ENCODE results near the gene EOGT. TPM values are rescaled to one million over a fixed set of nuclear protein-coding genes. Genes with fewer than 3 reads are reported as not detected.
A peak's percentile ranks its signal among the peaks of the same experiment; 100 is the strongest.

Gene EOGT
- polyA plus RNA-seq = 10 to 100 TPM in 2 of 3 donors, 1 to 10 TPM in 1; 5.1 to 20.2 (median 16.9) TPM

GRCh38 chr3:69013253-69014021 lies at the start of gene EOGT:
Gene EOGT (minus strand): TSS chr3:69013684. CDS start chr3:69009846, 3,838 bp downstream.
- 0 to 1% (median 0%) methylated on average over 68 to 96 of the region's 96 CpGs for WGBS, 3 donors
- peak within 1 kb of the TSS; percentile 68 for H3K27ac ChIP-seq (ENCODE audit: low read depth, low read length)

GRCh38 chr3:69059688-69060087 lies 46.2 kb upstream of the EOGT start:
- H3K27ac ChIP-seq (ENCODE audit: low read depth, low read length) = no peak overlapping the region

- no peak overlapping the region for H3K27ac ChIP-seq (ENCODE audit: low read depth, low read length)
- WGBS, 3 donors = 81 to 95% (median 92%) methylated on average over 2 of the region's 2 CpGs
Observed at GRCh38 chr3:69058947-69059224, 45.4 kb upstream of the EOGT start.

GRCh38 chr3:69058180-69058946 lies 44.9 kb upstream of the EOGT start:
- WGBS, 3 donors = 52 to 94% (median 63%) methylated on average over 3 of the region's 3 CpGs
- H3K27ac ChIP-seq (ENCODE audit: low read depth, low read length) = no peak overlapping the region

- H3K27ac ChIP-seq (ENCODE audit: low read depth, low read length) = no peak overlapping the region
- 11 to 12% (median 11%) methylated on average over 9 of the region's 9 CpGs for WGBS, 3 donors
Observed at GRCh38 chr3:69052472-69052898, 39.0 kb upstream of the EOGT start.

GRCh38 chr3:69051756-69052471 lies 38.4 kb upstream of the EOGT start, which contains the start of gene TMF1:
Gene TMF1 (minus strand): TSS chr3:69052333. CDS start chr3:69052086, 247 bp downstream.
- 0 to 1% (median 0%) methylated on average over 45 of the region's 45 CpGs for WGBS, 3 donors
- H3K27ac ChIP-seq (ENCODE audit: low read depth, low read length) = peak within 1 kb of the TSS; percentile 86

GRCh38 chr3:69048990-69049389 lies 35.5 kb upstream of the EOGT start:
- 56 to 99% (median 94%) methylated on average over 2 of the region's 2 CpGs for WGBS, 3 donors

GRCh38 chr3:69044608-69045007 lies 31.1 kb upstream of the EOGT start:
- H3K27ac ChIP-seq (ENCODE audit: low read depth, low read length) = no peak overlapping the region
- 91 to 94% (median 93%) methylated on average over 2 of the region's 2 CpGs for WGBS, 3 donors

More at GRCh38 chr3:69048990-69049389, 35.5 kb upstream of the EOGT start:
- H3K27ac ChIP-seq (ENCODE audit: low read depth, low read length) = no peak overlapping the region

GRCh38 chr3:69033470-69033869 lies 20.0 kb upstream of the EOGT start:
- no peak overlapping the region for H3K27ac ChIP-seq (ENCODE audit: low read depth, low read length)
- WGBS, 3 donors = 77 to 95% (median 82%) methylated on average over 7 of the region's 7 CpGs

- H3K27ac ChIP-seq (ENCODE audit: low read depth, low read length) = no peak overlapping the region
- 96 to 98% (median 96%) methylated on average over 9 of the region's 9 CpGs for WGBS, 3 donors
Observed at GRCh38 chr3:69032737-69033136, 19.3 kb upstream of the EOGT start.

GRCh38 chr3:69032142-69032541 lies 18.7 kb upstream of the EOGT start:
- 89 to 95% (median 95%) methylated on average over 2 of the region's 2 CpGs for WGBS, 3 donors

GRCh38 chr3:69031635-69032034 lies 18.2 kb upstream of the EOGT start:
- no peak overlapping the region for H3K27ac ChIP-seq (ENCODE audit: low read depth, low read length)
- WGBS, 3 donors = 87 to 96% (median 89%) methylated on average over 1 of the region's 1 CpG

More at GRCh38 chr3:69032142-69032541, 18.7 kb upstream of the EOGT start:
- no peak overlapping the region for H3K27ac ChIP-seq (ENCODE audit: low read depth, low read length)

GRCh38 chr3:69020857-69021256 lies 7.4 kb upstream of the EOGT start:
- no peak overlapping the region for H3K27ac ChIP-seq (ENCODE audit: low read depth, low read length)
- WGBS, 3 donors = 69 to 74% (median 71%) methylated on average over 4 of the region's 4 CpGs

GRCh38 chr3:69020424-69020823 lies 6.9 kb upstream of the EOGT start:
- no peak overlapping the region for H3K27ac ChIP-seq (ENCODE audit: low read depth, low read length)
- WGBS, 3 donors = 33 to 54% (median 50%) methylated on average over 2 of the region's 2 CpGs

GRCh38 chr3:69016901-69017300 lies 3.4 kb upstream of the EOGT start:
- WGBS, 3 donors = 82 to 93% (median 89%) methylated on average over 2 of the region's 2 CpGs
- H3K27ac ChIP-seq (ENCODE audit: low read depth, low read length) = no peak overlapping the region

- WGBS, 3 donors = 95 to 99% (median 97%) methylated on average over 4 of the region's 4 CpGs
- no peak overlapping the region for H3K27ac ChIP-seq (ENCODE audit: low read depth, low read length)
Observed at GRCh38 chr3:69016102-69016501, 2.6 kb upstream of the EOGT start.

- peak overlapping the region; percentile 68 for H3K27ac ChIP-seq (ENCODE audit: low read depth, low read length)
- 14 to 15% (median 15%) methylated on average over 11 of the region's 11 CpGs for WGBS, 3 donors
Observed at GRCh38 chr3:69014022-69014580, 617 bp upstream of the EOGT start.

- 4 to 6% (median 5%) methylated on average over 18 to 36 of the region's 36 CpGs for WGBS, 3 donors
Observed at GRCh38 chr3:69012800-69013252, 658 bp downstream of the EOGT start.

More at GRCh38 chr3:69012800-69013252, 658 bp downstream of the EOGT start:
- H3K27ac ChIP-seq (ENCODE audit: low read depth, low read length) = peak overlapping the region; percentile 68

Measured in adipose tissue (tissue), 3 donors.